ENCODE results near the gene THAP3.

Gene THAP3

GRCh38 chr1:6624710-6625583 is at the start of gene THAP3:
Gene THAP3 (plus strand): TSS chr1:6624868. CDS start chr1:6625219, 351 bp downstream.
- peak; percentile 73 to 89 (median 81) for DNase-seq (ENCODE audit: low read depth in 3 of 3, low spot score in 1 of 3)

GRCh38 chr1:6577831-6578525 is 46.7 kb upstream of the THAP3 start:
- DNase-seq (ENCODE audit: low read depth in 3 of 3, low spot score in 1 of 3): no peak

- no peak for DNase-seq (ENCODE audit: low read depth in 3 of 3, low spot score in 1 of 3)
Observed at GRCh38 chr1:6578624-6579373, 45.9 kb upstream of the THAP3 start.

GRCh38 chr1:6579374-6580118 is 45.1 kb upstream of the THAP3 start, which contains the start of gene ZBTB48:
Gene ZBTB48 (plus strand): TSS chr1:6579994. CDS start chr1:6580610, 616 bp downstream.
- peak; percentile 91 to 93 (median 92) for DNase-seq (ENCODE audit: low read depth in 3 of 3, low spot score in 1 of 3)

- DNase-seq (ENCODE audit: low read depth in 3 of 3, low spot score in 1 of 3): no peak
Observed at GRCh38 chr1:6580119-6580592, 44.5 kb upstream of the THAP3 start.

GRCh38 chr1:6580593-6581409 is 43.9 kb upstream of the THAP3 start:
- no peak for DNase-seq (ENCODE audit: low read depth in 3 of 3, low spot score in 1 of 3)

- DNase-seq (ENCODE audit: low read depth in 3 of 3, low spot score in 1 of 3): no peak
Observed at GRCh38 chr1:6581561-6582305, 42.9 kb upstream of the THAP3 start.

GRCh38 chr1:6582370-6582769 is 42.3 kb upstream of the THAP3 start:
- DNase-seq (ENCODE audit: low read depth in 3 of 3, low spot score in 1 of 3): no peak

GRCh38 chr1:6584126-6585080 is 40.3 kb upstream of the THAP3 start:
- no peak for DNase-seq (ENCODE audit: low read depth in 3 of 3, low spot score in 1 of 3)

GRCh38 chr1:6585081-6585722 is 39.5 kb upstream of the THAP3 start:
- DNase-seq (ENCODE audit: low read depth in 3 of 3, low spot score in 1 of 3): no peak

GRCh38 chr1:6585841-6586240 is 38.8 kb upstream of the THAP3 start:
- no peak for DNase-seq (ENCODE audit: low read depth in 3 of 3, low spot score in 1 of 3)

- DNase-seq (ENCODE audit: low read depth in 3 of 3, low spot score in 1 of 3): no peak
Observed at GRCh38 chr1:6586404-6586816, 38.3 kb upstream of the THAP3 start.

- no peak for DNase-seq (ENCODE audit: low read depth in 3 of 3, low spot score in 1 of 3)
Observed at GRCh38 chr1:6587261-6588005, 37.2 kb upstream of the THAP3 start.

- no peak for DNase-seq (ENCODE audit: low read depth in 3 of 3, low spot score in 1 of 3)
Observed at GRCh38 chr1:6588128-6588892, 36.4 kb upstream of the THAP3 start.

GRCh38 chr1:6588893-6589520 is 35.7 kb upstream of the THAP3 start:
- no peak for DNase-seq (ENCODE audit: low read depth in 3 of 3, low spot score in 1 of 3)

GRCh38 chr1:6590046-6590445 is 34.6 kb upstream of the THAP3 start:
- no peak for DNase-seq (ENCODE audit: low read depth in 3 of 3, low spot score in 1 of 3)
